HCT116 (cell line): Measurements from ENCODE around the gene CCSER1.

Source experiments
- CEBPB ChIP-seq: IDR thresholded peaks from 2 replicates; pipeline ENCODE4 v1.6.1; 2012; ENCODE audit warnings: low read depth
- MAX ChIP-seq: IDR thresholded peaks from 2 replicates; pipeline ENCODE4 v1.6.1; 2012
- SIN3A ChIP-seq: IDR thresholded peaks from 2 replicates; pipeline ENCODE4 v1.6.1; 2012; ENCODE audit warnings: low read depth
- TF ChIP-seq, protein P1 (sequence below), 3 experiments: fragments of 200-600 bp in 1 of 3; sonication (generic) in 1 of 3; IDR thresholded peaks in 2 of 3; conservative IDR thresholded peaks in 1 of 3; 2 replicates each; pipeline ENCODE4 v1.5.1; 2012 to 2017; ENCODE audit warnings: low read depth in 2 of 3, low read length in 2 of 3, antibody characterized with exemption in 1 of 3, borderline replicate concordance in 1 of 3, control low read depth in 1 of 3, mild to moderate bottlenecking in 1 of 3, mixed read lengths in 1 of 3, mixed run types in 1 of 3, moderate library complexity in 1 of 3; ENCODE audit not compliant: insufficient read depth in 1 of 3

DNA sequence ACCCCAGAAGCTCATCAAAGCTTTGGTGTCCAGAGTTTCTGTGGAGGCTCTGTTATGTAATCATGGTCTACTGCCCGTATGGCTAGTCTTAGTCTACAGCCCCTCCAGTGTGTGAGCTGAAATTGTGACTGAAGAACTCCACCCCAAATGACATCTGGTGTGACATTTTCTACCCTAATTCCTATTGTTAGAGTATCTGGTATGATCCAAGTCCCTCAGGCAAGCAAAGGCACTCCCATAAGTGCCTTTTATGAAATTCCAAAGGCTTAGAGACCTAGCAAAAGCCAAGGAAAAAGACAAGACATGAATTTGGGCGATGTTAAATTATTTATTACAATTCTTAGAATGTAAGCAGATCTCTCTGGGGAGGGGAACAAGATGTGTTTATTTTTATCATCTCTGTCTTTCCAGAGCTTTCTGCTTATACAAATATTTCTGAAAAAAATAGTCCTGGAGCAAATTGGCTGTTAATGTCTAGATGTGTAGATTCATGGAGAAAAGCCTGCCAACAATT is 417.4 kb downstream of the CCSER1 start:
- TF ChIP-seq SIN3A: no peak
- TF ChIP-seq, protein P1, sequence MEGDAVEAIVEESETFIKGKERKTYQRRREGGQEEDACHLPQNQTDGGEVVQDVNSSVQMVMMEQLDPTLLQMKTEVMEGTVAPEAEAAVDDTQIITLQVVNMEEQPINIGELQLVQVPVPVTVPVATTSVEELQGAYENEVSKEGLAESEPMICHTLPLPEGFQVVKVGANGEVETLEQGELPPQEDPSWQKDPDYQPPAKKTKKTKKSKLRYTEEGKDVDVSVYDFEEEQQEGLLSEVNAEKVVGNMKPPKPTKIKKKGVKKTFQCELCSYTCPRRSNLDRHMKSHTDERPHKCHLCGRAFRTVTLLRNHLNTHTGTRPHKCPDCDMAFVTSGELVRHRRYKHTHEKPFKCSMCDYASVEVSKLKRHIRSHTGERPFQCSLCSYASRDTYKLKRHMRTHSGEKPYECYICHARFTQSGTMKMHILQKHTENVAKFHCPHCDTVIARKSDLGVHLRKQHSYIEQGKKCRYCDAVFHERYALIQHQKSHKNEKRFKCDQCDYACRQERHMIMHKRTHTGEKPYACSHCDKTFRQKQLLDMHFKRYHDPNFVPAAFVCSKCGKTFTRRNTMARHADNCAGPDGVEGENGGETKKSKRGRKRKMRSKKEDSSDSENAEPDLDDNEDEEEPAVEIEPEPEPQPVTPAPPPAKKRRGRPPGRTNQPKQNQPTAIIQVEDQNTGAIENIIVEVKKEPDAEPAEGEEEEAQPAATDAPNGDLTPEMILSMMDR (IDR thresholded peaks at IDR 0.05 in 2 of 3, conservative IDR thresholded peaks at IDR 0.05 in 1 of 3; ENCODE audit: borderline replicate concordance in 1 of 3, insufficient read depth in 1 of 3, low read depth in 2 of 3, low read length in 2 of 3): no peak
- TF ChIP-seq CEBPB: no peak
- TF ChIP-seq MAX: no peak
